Activated CD8-positive, alpha-beta memory T cell treated with anti-CD3 and anti-CD28 coated beads for 48 hours (primary cell): ENCODE results near the gene CLDN17.

Source experiments
- DNase-seq, 3 experiments: peaks; one replicate each; pipeline ENCODE4 v3.0.0-alpha.2; 2020; ENCODE audit warnings: low read depth in 2 of 3, low spot score in 2 of 3

The CLDN17 gene

DNA sequence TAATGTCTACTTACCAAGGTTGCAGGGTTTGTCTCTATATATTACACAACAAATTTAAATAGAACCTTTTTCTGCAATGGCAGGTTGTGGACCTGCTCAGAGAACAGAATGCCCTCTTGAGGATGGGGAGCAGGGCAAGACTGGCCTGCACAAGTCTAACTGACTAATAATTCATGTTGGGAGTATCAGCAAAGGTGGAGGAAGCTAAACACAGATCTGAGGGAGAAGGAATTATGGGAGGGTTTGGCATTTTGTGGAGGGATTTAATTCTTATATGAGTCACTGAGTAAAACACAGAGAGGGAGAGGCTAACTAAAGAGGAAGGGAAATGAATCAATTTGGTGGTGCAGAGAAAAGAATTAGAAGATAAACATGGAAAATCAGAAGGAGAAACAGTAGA, 40.0 kb downstream of the CLDN17 start:
- no peak for DNase-seq

DNA sequence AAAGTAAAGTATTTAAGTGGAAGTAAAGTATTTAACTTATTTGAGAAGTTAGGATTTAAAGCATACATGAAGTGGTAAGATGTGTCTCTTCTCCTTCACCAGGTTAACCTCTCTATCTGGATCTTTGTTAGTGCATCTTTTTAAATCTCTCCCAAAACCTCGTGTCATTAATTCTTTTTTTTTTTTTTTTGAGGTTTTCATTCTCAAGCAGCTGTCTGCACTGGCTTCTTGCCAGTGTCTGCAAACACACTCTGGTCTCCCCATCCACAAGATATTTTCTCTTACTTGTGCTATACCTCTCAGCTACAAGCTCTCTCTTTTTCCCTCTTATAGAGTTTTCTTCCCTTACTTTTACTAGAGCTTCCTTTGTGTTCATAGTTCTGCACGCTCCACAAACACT, 49.0 kb downstream of the CLDN17 start:
- DNase-seq = no peak

DNA sequence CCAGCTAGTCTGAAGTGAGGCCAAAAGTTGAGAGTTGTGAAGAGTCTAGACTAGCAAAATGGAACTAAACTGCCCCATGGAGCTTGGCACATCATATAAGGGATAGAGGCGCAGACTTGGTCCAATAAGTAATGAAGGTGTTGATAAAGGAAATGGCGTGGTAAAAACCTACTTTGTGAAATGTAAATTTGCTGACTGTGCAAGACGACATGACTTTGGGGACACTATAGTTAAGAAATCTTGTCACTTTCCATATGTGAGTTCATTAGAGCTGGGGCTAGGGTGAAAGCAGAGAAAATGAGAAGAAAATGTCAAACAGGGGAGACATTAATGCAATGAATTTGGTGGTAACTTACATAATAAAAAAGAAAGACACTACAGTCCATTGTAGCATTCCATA, 50.1 kb downstream of the CLDN17 start:
- no peak for DNase-seq
